K562 (cell line): ENCODE results near the gene ATP6V0C. TPM values are rescaled to one million over a fixed set of nuclear protein-coding genes. Genes with fewer than 3 reads are reported as not detected.

ENCODE experiments used
- ARID2 ChIP-seq: fragments of 450-650 bp; IDR thresholded peaks from 2 replicates; pipeline ENCODE4 v1.6.1; 2017; ENCODE audit warnings: antibody characterized with exemption, mild to moderate bottlenecking
- CCNT2 ChIP-seq: IDR thresholded peaks from 2 replicates; pipeline ENCODE4 v1.6.1; 2011; ENCODE audit warnings: borderline replicate concordance, low read depth, mild to moderate bottlenecking, moderate library complexity, mixed read lengths, low read length; ENCODE audit not compliant: insufficient read length; ENCODE audit errors: extremely low read depth
- CLOCK ChIP-seq: fragments of 250-450 bp; sonication (Bioruptor Pico); IDR thresholded peaks from 2 replicates; pipeline ENCODE4 v1.4.0; 2020; ENCODE audit warnings: mild to moderate bottlenecking, moderate library complexity, borderline replicate concordance
- DEAF1 ChIP-seq: fragments of 450-650 bp; formaldehyde crosslinking; IDR thresholded peaks from 2 replicates; pipeline ENCODE4 v1.4.0; 2020; ENCODE audit warnings: mild to moderate bottlenecking, moderate library complexity
- JUND ChIP-seq, 2 experiments: IDR thresholded peaks; 2 replicates in 1 of 2; 3 replicates in 1 of 2; pipeline ENCODE4 v1.6.1; 2011; ENCODE audit warnings: borderline replicate concordance in 2 of 2, low read depth in 2 of 2, low read length in 2 of 2, improper control_type of control experiment in 1 of 2, missing biosample characterization in 1 of 2, missing genetic modification characterization in 1 of 2, missing genetic modification reagents in 1 of 2
- MAFK ChIP-seq: IDR thresholded peaks from 2 replicates; pipeline ENCODE4 v1.6.1; 2011; ENCODE audit warnings: low read length, improper control_type of control experiment
- MBD1 ChIP-seq: fragments of 250-450 bp; sonication (Bioruptor Pico); IDR thresholded peaks from 2 replicates; pipeline ENCODE4 v1.8.0; 2022; ENCODE audit warnings: inconsistent platforms
- NR2C1 ChIP-seq, 2 experiments: fragments of 450-650 bp; IDR thresholded peaks; 2 replicates each; pipeline ENCODE4 v1.6.1; 2017; ENCODE audit warnings: mild to moderate bottlenecking in 2 of 2, antibody characterized with exemption in 1 of 2, inconsistent platforms in 1 of 2, missing compliant biosample characterization in 1 of 2, missing genetic modification characterization in 1 of 2
- PBX2 ChIP-seq, 2 experiments: IDR thresholded peaks in 1 of 2; conservative IDR thresholded peaks in 1 of 2; 2 replicates each; pipeline ENCODE4 v1.6.1; 2016; ENCODE audit warnings: low read depth in 2 of 2, mild to moderate bottlenecking in 1 of 2, missing compliant biosample characterization in 1 of 2, missing genetic modification characterization in 1 of 2, moderate library complexity in 1 of 2
- PHB ChIP-seq: fragments of 250-450 bp; sonication (Bioruptor Pico); IDR thresholded peaks from 2 replicates; pipeline ENCODE4 v1.5.0; 2021
- RBBP5 ChIP-seq: fragments of 200-600 bp; sonication (generic); IDR thresholded peaks from 2 replicates; pipeline ENCODE4 v1.6.1; 2012; ENCODE audit warnings: borderline replicate concordance, mild to moderate bottlenecking, low read length, control low read depth, inconsistent platforms; ENCODE audit not compliant: insufficient read depth, poor library complexity, severe bottlenecking
- RBM34 ChIP-seq: fragments of 200-400 bp; formaldehyde crosslinking; IDR thresholded peaks from 2 replicates; pipeline ENCODE4 v1.6.1; 2018; ENCODE audit warnings: low read length, borderline replicate concordance; ENCODE audit not compliant: insufficient read depth
- RHOXF2B ChIP-seq: fragments of 250-450 bp; sonication (Bioruptor Pico); conservative IDR thresholded peaks from 2 replicates; pipeline ENCODE4 v1.5.1; 2021
- SREBF1 ChIP-seq: fragments of 150-350 bp; IDR thresholded peaks from 2 replicates; pipeline ENCODE4 v1.6.1; 2014; ENCODE audit warnings: antibody characterized with exemption, low read depth, low read length, borderline replicate concordance
- TCF3 ChIP-seq: sonication (generic); formaldehyde crosslinking; IDR thresholded peaks from 2 replicates; pipeline ENCODE4 v1.4.0; 2020; ENCODE audit warnings: mild to moderate bottlenecking, missing genetic modification reagents
- ZKSCAN8 ChIP-seq: fragments of 200-800 bp; sonication (Bioruptor generic); IDR thresholded peaks from 2 replicates; pipeline ENCODE4 v1.6.1; 2016; ENCODE audit warnings: missing genetic modification characterization, missing compliant biosample characterization
- ZNF3 ChIP-seq: fragments of 250-450 bp; sonication (Bioruptor Pico); IDR thresholded peaks from 2 replicates; pipeline ENCODE4 v1.5.0; 2021; ENCODE audit warnings: mild to moderate bottlenecking, moderate library complexity
- polyA plus RNA-seq, 8 experiments: library from polyadenylated mRNA; depleted of rRNA in 4 of 8; stranded (reverse) in 5 of 8; unstranded in 3 of 8; fragments of >200 nt; fragmentation: Nextera tagmentation in 2 of 8; fragmentation: Illumina TruSeq in 1 of 8; extraction: Ambion mirVana in 2 of 8; extraction: Trizol in 1 of 8; gene quantifications; 2 replicates each; pipeline versions ENCODE4 v1.2.1 to v1.2.3, GENCODE V29; 2011 to 2014; ENCODE audit warnings: inconsistent platforms in 1 of 8, missing spikeins in 1 of 8
- total RNA-seq, 7 experiments: library from RNA; depleted of rRNA in 6 of 7; stranded (reverse); fragments of >200 nt in 6 of 7; fragmentation: Illumina TruSeq in 2 of 7; extraction: Trizol in 2 of 7; gene quantifications; 2 replicates each; pipeline versions ENCODE4 v1.2.1 to v1.2.3, GENCODE V29; 2011 to 2021; ENCODE audit warnings: low replicate concordance in 1 of 7

ATP6V0C gene
- total and polyA plus RNA-seq, 9 of the 15 experiments (the other 6 are each of a cell fraction or from before 2014, with no cell fraction given): 2.9 to 228 (median 22.7) TPM

GRCh38 chr16:2484898-2485508, 28.7 kb upstream of the ATP6V0C start (continued):
- TF ChIP-seq PBX2 (CRISPR knock-in tag; IDR thresholded peaks at IDR 0.05; ENCODE audit: low read depth) (no peak), PBX2 (tag; conservative IDR thresholded peaks at IDR 0.05; ENCODE audit: low read depth) (peak; percentile 66), RBM34 (no peak), RHOXF2B (CRISPR knock-in tag) (no peak), MBD1 (CRISPR knock-in tag) (no peak), MAFK (no peak), RBBP5 (no peak), ZNF3 (CRISPR knock-in tag) (no peak), PHB (CRISPR knock-in tag) (no peak), CLOCK (no peak), NR2C1 (IDR thresholded peaks at IDR 0.05) (peak; percentile 91), NR2C1 (tag; IDR thresholded peaks at IDR 0.05) (peak; percentile 95), SREBF1 (no peak), ARID2 (no peak), TCF3 (CRISPR knock-in tag) (no peak), DEAF1 (CRISPR knock-in tag) (no peak), ZKSCAN8 (CRISPR knock-in tag) (no peak), CCNT2 (no peak), JUND (IDR thresholded peaks at IDR 0.05; ENCODE audit: borderline replicate concordance, low read depth, low read length) (peak; percentile 26; the same call in 1 of the 2 replicates), JUND (tag; IDR thresholded peaks at IDR 0.05; ENCODE audit: borderline replicate concordance, low read depth, low read length) (no peak)
